HG02678 (cell line): ENCODE measurements around the gene IL9.

ENCODE experiments used
- ATAC-seq: cut with Tn5 transposase; IDR thresholded peaks from one replicate; pipeline ENCODE4 v1.9.1; 2021; ENCODE audit warnings: mild to moderate bottlenecking, moderate library complexity; ENCODE audit not compliant: unreplicated experiment

The IL9 gene

GRCh38 chr5:135891791-135892190 lies 3.9 kb downstream of the IL9 start:
- no peak for ATAC-seq

DNA sequence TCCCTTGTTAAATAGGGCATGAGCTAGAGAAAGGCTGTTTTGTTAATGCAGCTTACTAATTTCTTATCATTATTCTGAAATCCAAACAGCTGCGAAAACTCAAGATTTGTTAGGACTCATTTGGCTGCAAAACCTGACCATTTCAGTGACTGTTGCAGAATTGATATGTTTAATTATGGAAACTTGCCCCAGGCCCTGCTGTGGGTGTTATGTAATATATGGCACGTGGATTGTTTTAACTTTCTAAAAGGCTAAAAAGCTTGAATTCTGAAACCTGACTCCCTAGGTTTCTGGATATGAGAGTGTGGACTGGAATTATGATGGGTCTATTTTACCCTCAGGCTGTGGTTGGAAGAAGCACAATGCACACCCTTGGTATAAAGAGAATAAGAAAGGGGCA lies 4.4 kb downstream of the IL9 start:
- no peak for ATAC-seq

- peak; percentile 65 for ATAC-seq
These were observed 4.8 kb downstream of the IL9 start for GRCh38 chr5:135890867-135891266.

- ATAC-seq: no peak
These were observed 5.3 kb downstream of the IL9 start for GRCh38 chr5:135890296-135890695.

DNA sequence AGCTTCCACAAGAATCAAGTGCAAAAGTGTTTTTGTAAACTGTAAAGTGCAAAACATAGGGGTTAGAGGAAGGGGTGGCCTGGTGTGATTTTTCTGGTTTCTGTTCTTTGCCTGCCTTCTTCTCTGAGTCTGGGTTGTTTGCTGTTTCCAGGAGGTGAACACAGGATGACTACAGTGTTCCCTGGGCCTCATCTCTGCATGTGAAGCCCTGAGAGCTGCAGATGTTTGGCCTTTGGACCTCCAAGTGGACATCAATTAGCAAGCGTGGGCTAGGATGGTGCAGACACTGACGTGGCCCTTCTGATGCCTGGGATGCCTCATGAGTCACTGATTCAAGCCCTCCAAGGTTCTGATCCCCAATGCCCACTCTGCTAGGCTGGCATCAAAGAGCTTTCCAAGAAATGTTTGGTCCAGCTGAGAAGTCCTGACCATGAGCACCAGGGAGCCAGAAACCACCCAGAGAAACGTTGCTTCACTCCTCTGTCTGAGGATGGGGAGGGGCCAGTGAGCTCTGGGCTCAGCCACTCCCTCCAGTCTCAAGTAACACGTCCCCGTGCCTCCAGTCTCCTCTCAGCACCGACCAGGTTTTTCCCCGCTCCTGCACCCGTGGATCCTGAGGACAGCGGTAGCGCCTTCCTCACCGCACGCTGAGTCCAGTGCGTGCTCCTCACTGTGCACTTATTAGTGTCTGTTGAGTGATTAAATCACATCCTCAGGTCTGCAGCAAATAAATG lies 7.6 kb downstream of the IL9 start:
- no peak for ATAC-seq

- peak; percentile 81 for ATAC-seq
These were observed 8.2 kb downstream of the IL9 start for GRCh38 chr5:135887447-135887864.

GRCh38 chr5:135886136-135886535 lies 9.5 kb downstream of the IL9 start:
- no peak for ATAC-seq

- no peak for ATAC-seq
These were observed 10.6 kb downstream of the IL9 start for GRCh38 chr5:135885031-135885430.

DNA sequence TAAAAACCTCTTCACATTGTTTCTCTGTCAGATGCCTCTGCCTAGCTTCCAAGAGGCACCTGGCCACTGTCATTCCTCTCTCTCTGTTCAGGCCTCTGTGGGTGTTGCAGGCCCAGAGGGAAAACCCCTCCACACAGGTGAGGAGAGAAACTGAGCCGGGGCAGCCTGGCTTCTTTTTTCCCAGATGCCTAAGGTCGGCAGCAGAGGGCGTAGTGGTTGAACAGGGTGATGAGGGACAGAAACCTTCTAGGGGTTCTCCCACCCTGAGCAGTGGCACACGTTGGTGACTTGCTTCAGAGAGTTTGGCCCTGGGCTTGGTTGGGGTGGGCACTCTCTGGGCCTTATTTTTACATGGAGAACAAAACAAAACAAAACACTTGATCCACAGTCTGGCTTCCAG lies 12.2 kb downstream of the IL9 start:
- ATAC-seq: no peak

DNA sequence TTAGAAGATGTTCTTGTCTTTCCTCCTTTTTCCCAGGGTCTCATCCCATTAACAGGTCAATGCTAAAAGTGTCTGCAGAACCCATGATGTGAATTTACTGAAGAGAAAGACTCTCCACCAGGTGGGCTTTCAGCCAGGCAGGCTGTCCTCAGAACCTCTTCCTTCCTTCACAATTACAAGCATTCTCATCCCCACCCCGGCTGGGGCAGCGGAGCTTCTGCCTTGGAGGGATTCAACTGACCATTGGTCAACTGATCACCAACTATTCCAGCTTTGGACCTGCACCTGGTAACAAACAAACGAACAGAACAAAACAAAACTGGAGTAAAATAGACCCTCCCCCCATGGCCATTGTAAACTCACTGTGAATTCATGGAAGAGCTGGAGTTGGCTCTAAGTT lies 12.6 kb downstream of the IL9 start:
- ATAC-seq: no peak

- ATAC-seq: no peak
These were observed 13.8 kb downstream of the IL9 start for GRCh38 chr5:135881819-135882218.

DNA sequence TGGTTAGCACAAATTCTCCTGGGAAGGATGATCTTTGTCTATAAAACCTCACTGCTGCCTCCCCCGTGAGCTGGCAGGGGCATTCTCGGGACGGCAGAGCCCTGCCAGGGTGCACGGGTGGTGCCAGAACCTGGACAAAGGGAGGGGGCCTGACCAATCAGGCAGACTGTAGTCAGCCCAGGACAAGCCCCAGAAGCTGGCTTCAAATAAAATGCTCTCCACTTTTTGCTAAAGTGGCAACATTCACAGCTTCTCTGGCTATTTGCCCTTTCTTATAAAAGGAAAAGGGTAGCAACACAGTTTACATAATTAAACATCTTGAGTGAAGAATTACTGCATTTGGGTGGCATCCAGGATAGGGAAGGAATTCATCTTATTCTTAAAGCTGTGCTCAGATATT lies 14.4 kb downstream of the IL9 start:
- no peak for ATAC-seq

GRCh38 chr5:135880801-135881200 lies 14.8 kb downstream of the IL9 start:
- no peak for ATAC-seq

- ATAC-seq: no peak
These were observed 15.4 kb downstream of the IL9 start for GRCh38 chr5:135880278-135880677.

- ATAC-seq: no peak
These were observed 16.1 kb downstream of the IL9 start for GRCh38 chr5:135879591-135879990.

DNA sequence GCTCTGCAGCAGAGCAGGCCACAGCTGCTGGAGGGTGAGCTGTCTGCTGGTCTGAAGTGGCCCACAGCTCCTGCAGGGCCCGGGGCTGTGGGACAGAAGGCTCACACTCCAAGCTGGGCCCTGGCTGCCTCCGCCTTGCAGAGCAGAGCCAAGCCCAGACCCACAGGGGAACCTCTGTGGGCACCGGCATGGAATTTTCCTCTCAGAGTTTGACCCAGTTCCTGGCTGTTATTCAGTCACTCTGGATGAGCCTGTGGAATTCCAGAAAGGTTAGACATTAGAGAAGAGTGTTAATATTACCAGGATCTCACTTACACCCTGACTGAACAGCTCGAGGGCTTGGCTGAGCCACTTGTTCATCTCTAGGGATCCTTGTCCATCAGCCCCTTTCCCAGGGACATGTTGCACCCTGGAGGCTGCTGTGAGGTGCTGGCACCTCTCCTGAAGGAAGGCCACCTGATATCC lies 17.5 kb downstream of the IL9 start:
- ATAC-seq: no peak

DNA sequence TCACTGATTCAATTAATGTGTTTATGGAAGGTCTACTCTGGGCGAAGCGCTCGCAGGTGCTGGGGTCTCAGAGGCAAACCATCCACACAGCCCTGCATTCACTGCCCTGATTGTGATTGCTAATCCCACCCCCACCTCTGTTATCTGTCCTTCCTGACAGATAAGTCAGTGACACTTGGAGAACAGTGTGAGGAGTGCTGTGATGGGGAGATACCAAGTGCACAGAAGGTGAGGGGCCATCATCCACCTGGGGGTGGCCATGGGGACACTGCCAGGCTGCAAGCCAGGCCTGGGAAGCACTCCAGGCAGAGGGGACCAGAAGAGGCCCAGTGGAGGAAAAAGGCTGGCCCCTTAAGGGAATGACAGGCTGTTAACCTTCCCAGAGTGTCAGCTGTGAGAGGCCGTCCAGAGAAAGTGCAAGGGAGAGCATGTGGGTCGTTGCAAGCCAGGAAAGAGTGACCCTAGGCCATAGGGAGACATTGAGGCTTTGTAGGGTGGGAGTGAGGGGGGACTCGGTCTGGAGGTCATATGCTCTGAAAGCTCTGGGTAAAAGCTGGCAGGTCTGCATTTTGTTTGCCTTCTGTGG lies 18.0 kb downstream of the IL9 start:
- ATAC-seq: no peak

DNA sequence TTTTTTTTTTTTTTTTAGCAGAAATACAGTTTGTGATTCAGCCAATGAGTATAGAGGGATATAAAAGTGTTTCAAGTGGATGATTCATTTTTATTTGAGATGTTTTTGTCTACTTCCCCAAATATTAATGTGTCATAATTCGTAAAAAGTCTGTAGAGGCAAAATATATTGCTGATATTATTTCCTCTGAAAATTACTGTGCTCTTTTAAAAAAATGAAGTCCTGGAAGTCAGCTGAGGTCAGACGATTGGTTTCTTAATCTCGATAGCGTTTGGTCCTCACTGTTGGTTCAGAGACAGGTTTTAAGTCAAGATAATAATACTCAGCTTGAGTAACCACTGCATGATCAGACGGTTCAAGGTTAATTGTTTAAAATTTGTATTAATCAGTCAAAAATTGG lies 19.5 kb downstream of the IL9 start:
- no peak for ATAC-seq

GRCh38 chr5:135875567-135875966 lies 20.1 kb downstream of the IL9 start:
- ATAC-seq: no peak

DNA sequence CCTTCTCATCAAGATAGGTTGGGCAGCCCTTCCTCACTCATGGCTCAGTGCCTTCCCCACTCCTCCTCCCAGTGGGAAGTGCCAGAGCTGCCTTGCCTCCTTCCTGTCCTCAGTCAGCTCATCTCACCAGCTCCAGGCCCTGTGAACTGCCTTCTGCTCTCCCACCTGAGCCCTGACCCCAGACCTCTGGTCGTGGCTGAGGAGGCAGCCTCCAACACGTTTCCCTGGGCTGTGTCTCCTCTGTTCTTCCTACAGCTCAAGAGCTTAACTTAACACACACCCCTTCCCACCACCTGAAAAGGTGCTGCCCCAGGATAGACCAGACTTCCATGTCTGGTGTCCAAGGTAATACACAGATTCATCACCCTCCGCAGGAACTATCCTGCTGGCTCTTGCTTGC lies 21.2 kb downstream of the IL9 start:
- no peak for ATAC-seq

DNA sequence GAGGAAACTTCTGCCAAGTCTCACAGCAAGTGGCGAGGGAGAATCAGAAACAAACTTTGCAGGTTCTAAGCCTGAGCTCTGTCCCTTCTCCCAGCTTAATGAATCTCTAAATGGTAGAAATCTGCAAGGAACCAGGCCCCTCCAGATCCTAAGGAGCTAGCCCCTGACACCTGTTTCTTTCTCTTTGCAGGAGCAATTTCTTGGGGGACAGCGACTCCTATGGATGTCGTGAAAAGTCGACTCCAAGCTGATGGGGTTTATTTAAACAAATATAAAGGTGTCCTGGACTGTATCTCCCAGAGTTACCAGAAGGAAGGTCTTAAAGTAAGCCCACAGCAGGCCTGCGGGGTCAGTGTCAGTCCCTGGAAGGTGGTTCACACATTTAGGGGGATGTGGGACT lies 21.8 kb downstream of the IL9 start:
- no peak for ATAC-seq

DNA sequence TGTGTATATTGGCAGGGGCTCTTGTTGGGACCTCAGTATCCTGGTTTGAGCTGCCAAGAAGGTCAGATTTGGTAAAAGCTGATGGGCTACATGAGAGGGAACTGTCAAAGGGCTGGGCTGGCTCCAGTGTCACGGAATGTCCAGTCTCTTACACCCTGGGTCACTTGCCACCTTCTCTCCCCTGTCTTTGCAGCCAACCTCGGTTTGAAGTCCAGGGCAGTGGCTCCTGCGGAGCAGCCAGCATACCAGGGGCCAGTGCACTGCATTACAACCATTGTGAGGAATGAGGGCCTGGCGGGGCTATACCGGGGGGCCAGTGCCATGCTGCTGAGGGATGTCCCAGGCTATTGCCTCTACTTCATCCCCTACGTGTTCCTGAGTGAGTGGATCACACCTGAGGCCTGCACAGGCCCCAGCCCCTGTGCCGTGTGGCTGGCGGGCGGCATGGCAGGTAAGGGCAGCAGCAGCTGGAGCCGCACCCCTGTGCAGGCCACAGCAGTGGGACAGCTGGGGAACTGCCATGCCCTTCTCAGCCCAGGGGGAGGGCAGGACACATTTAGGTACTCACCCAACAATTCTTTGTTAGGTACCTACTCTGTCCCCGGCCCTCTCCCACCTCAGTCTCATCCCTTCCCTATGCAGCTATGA lies 24.2 kb downstream of the IL9 start:
- no peak for ATAC-seq
